ENCODE measurements around the gene SPRR2F.

SPRR2F gene

GRCh38 chr1:153100245-153100644 is 13.1 kb downstream of the SPRR2F start:
- peak; percentile 52 for DNase-seq (ENCODE audit: low read depth)
- no peak overlapping the region for H3K4me3 ChIP-seq (ENCODE audit: low read length)
- TF ChIP-seq, protein P1, sequence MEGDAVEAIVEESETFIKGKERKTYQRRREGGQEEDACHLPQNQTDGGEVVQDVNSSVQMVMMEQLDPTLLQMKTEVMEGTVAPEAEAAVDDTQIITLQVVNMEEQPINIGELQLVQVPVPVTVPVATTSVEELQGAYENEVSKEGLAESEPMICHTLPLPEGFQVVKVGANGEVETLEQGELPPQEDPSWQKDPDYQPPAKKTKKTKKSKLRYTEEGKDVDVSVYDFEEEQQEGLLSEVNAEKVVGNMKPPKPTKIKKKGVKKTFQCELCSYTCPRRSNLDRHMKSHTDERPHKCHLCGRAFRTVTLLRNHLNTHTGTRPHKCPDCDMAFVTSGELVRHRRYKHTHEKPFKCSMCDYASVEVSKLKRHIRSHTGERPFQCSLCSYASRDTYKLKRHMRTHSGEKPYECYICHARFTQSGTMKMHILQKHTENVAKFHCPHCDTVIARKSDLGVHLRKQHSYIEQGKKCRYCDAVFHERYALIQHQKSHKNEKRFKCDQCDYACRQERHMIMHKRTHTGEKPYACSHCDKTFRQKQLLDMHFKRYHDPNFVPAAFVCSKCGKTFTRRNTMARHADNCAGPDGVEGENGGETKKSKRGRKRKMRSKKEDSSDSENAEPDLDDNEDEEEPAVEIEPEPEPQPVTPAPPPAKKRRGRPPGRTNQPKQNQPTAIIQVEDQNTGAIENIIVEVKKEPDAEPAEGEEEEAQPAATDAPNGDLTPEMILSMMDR (conservative IDR thresholded peaks at IDR 0.05; ENCODE audit: low read depth, low read length), result no peak

GRCh38 chr1:153099461-153100045 is 13.8 kb downstream of the SPRR2F start:
- TF ChIP-seq, protein P1 (conservative IDR thresholded peaks at IDR 0.05; ENCODE audit: low read depth, low read length), result no peak
- DNase-seq (ENCODE audit: low read depth), result no peak
- no peak overlapping the region for H3K4me3 ChIP-seq (ENCODE audit: low read length)

- DNase-seq (ENCODE audit: low read depth), result no peak
- no peak overlapping the region for H3K4me3 ChIP-seq (ENCODE audit: low read length)
- TF ChIP-seq, protein P1 (conservative IDR thresholded peaks at IDR 0.05; ENCODE audit: low read depth, low read length), result no peak
Observed at GRCh38 chr1:153095764-153096163, 17.6 kb downstream of the SPRR2F start.

DNA sequence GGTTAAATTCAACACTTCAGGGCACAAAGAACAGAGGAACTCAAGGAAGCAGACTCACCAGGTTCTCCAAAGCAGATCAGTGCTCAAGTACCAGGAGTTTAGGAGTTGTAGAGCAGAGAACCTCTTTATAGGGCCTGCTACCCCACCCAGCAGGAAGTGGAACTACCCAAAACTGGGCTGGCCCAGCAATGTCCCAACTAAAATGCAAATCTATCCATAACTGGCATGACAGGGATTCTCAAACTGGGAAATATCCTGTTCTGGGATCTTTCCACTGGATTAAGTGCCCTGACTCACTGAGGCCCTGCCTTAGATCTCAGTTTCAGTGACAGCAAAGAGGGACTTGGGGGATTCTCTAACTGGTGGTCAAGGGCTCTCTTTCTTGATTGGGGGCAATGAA is 18.9 kb downstream of the SPRR2F start, which contains the start of gene SPRR2E:
Gene SPRR2E (minus strand): TSS at position 101 of the 400 bp plus-strand sequence. CDS start 775 bp downstream, outside the sequence.
- no peak within 1 kb of the TSS for H3K4me3 ChIP-seq (ENCODE audit: low read length)
- TF ChIP-seq, protein P1 (conservative IDR thresholded peaks at IDR 0.05; ENCODE audit: low read depth, low read length), result no peak
- no peak for DNase-seq (ENCODE audit: low read depth)

DNA sequence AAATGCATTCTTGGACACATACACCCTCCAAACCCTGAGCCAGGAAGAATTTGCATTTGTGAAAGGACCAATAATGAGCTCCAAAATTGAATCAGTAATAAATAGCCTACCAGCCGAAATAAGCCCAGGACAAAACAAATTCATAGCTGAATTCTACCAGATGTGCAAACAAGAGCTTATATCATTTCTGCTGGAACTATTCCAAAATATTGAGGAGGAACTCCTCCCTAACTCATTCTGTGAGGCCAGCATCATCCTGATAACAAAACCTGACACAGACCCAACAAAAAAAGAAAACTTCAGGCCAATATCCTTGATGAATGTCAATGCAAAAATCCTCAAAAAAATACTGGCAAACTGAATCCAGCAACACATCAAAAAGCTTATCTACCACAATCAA is 25.7 kb downstream of the SPRR2F start:
- TF ChIP-seq, protein P1 (conservative IDR thresholded peaks at IDR 0.05; ENCODE audit: low read depth, low read length), result no peak
- DNase-seq (ENCODE audit: low read depth), result no peak
- H3K4me3 ChIP-seq (ENCODE audit: low read length), result no peak overlapping the region

DNA sequence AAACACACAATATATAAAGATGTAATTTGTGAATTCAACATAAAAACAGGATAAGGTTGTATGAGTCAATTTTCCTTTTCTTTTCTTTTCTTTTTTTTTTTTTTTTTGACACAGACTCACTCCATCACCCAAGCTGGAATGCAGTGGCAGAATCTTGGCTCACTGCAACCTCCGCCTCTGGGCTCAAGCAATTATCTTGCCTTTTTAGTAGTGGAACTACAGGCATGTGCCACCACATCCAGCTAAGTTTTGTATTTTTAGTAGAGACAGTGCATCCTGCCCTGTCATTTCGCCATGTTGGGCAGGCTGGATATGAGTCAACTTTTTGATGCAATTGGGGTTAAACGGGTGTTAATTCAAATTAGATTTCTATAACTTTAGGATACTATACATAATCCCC is 31.6 kb downstream of the SPRR2F start:
- TF ChIP-seq, protein P1 (conservative IDR thresholded peaks at IDR 0.05; ENCODE audit: low read depth, low read length), result no peak
- no peak for DNase-seq (ENCODE audit: low read depth)

More for the DNA sequence above, 31.6 kb downstream of the SPRR2F start:
- H3K4me3 ChIP-seq (ENCODE audit: low read length), result no peak overlapping the region
